Measurements from ENCODE around the gene ATPAF1.

The ATPAF1 gene

GRCh38 chr1:46611691-46612221 is 56.4 kb downstream of the ATPAF1 start:
- TF ChIP-seq CTCF (IDR thresholded peaks at IDR 0.05; ENCODE audit: low read depth, low read length, missing control alignments), result no peak
- no peak for DNase-seq (ENCODE audit: extremely low read depth, low read depth)

GRCh38 chr1:46607345-46608130 is 60.6 kb downstream of the ATPAF1 start:
- no peak overlapping the region for H3K4me3 ChIP-seq (replicated peaks; ENCODE audit: low read depth, low read length)
- no peak for TF ChIP-seq CTCF (IDR thresholded peaks at IDR 0.05; ENCODE audit: low read depth, low read length, missing control alignments)
- DNase-seq (ENCODE audit: extremely low read depth, low read depth), result no peak

More at GRCh38 chr1:46611691-46612221, 56.4 kb downstream of the ATPAF1 start:
- H3K4me3 ChIP-seq (replicated peaks; ENCODE audit: low read depth, low read length), result no peak overlapping the region

GRCh38 chr1:46606255-46606965 is 61.8 kb downstream of the ATPAF1 start:
- DNase-seq (ENCODE audit: extremely low read depth, low read depth), result no peak
- TF ChIP-seq CTCF (IDR thresholded peaks at IDR 0.05; ENCODE audit: low read depth, low read length, missing control alignments), result no peak
- H3K4me3 ChIP-seq (replicated peaks; ENCODE audit: low read depth, low read length), result no peak overlapping the region

DNA sequence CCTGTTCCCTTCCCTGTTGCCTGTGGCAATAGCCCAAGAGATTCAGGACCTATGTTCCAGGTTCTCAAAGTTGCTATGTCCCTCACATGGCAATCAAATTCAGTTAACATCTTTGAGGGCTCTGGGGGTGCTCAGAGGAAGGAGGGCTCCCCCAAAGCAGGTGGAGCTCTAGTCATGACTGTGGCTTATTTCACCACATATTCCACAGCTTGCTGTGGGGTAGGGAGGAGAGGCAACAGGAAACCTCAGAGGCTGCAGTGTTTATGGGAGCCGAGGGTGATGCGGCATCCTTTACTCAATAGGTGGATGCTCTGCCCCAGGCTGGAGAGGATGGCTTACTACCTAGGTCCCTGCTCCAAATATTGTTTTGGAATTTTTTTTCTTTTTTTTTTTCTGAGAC is 62.9 kb downstream of the ATPAF1 start:
- no peak overlapping the region for H3K4me3 ChIP-seq (replicated peaks; ENCODE audit: low read depth, low read length)
- TF ChIP-seq CTCF (IDR thresholded peaks at IDR 0.05; ENCODE audit: low read depth, low read length, missing control alignments), result no peak

GRCh38 chr1:46603858-46604549 is 64.2 kb downstream of the ATPAF1 start, which contains the start of gene MKNK1:
TSS of gene MKNK1 (minus strand) at chr1:46604268. CDS start at chr1:46583327, 20,941 bp downstream.
- peak within 1 kb of the TSS; percentile 72 for H3K4me3 ChIP-seq (replicated peaks; ENCODE audit: low read depth, low read length)
- peak; percentile 74 for DNase-seq (ENCODE audit: extremely low read depth, low read depth)
- TF ChIP-seq CTCF (IDR thresholded peaks at IDR 0.05; ENCODE audit: low read depth, low read length, missing control alignments), result peak; percentile 20

More for the DNA sequence above, 62.9 kb downstream of the ATPAF1 start:
- no peak for DNase-seq (ENCODE audit: extremely low read depth, low read depth)

DNA sequence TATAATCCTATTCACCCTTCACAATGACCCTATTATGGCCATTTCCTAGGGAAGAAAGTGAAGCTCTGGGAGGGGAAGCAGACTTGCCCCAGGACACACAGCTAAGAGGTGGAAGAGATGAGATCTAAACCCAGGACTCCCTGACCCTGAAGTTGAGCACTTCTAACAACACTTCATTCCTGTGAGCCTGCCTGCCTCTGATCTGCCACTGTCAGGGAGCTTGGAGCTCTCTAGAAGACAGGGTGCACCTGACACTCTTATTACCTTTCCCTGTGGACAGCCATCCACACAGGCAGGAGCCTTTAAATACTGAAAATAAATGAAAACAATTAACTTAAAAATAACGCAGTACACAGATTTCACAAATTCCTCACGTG is 64.7 kb downstream of the ATPAF1 start:
- DNase-seq (ENCODE audit: extremely low read depth, low read depth), result no peak
- no peak for TF ChIP-seq CTCF (IDR thresholded peaks at IDR 0.05; ENCODE audit: low read depth, low read length, missing control alignments)

More for the DNA sequence above, 64.7 kb downstream of the ATPAF1 start:
- peak overlapping the region; percentile 72 for H3K4me3 ChIP-seq (replicated peaks; ENCODE audit: low read depth, low read length)

Data from HFF-Myc (cell line).